WTC11 (cell line): ENCODE measurements around the gene VPS18.

Source experiments
- CTCF ChIP-seq: fragments of 200-600 bp; IDR thresholded peaks from 2 replicates; pipeline ENCODE4 v1.8.0; 2022; ENCODE audit warnings: antibody characterized with exemption
- NFE2L1 ChIP-seq: sonication (generic); formaldehyde crosslinking; IDR thresholded peaks from 2 replicates; pipeline ENCODE4 v1.8.1; 2023; ENCODE audit warnings: missing genetic modification reagents
- ZBTB21 ChIP-seq: sonication (generic); formaldehyde crosslinking; IDR thresholded peaks from 2 replicates; pipeline ENCODE4 v1.8.1; 2023; ENCODE audit warnings: mild to moderate bottlenecking, missing genetic modification reagents, borderline replicate concordance

- no peak for TF ChIP-seq CTCF
- TF ChIP-seq NFE2L1 = no peak
- TF ChIP-seq ZBTB21 = no peak
Observed at GRCh38 chr15:40893019-40893670, 1.1 kb upstream of the VPS18 start.
